K562 (cell line): ENCODE results near the gene ERF. TPM values are rescaled to one million over a fixed set of nuclear protein-coding genes. Genes with fewer than 3 reads are reported as not detected.
A peak's percentile ranks its signal among the peaks of the same experiment; 100 is the strongest.

Experiments used
- ATAC-seq: fragments of 200-7000 bp; cut with Tn5 transposase; 3 replicates; pipeline ENCODE4 v1.9.1; 2020; ENCODE audit warnings: moderate library complexity
- BruUV-seq: library from RNA; stranded (reverse); fragments of 400-500 nt; replicated peaks from 2 replicates; lab custom pipeline; 2021; lab: Mats Ljungman, UMichigan
- CTCF ChIA-PET: fragments of 300-600 bp; formaldehyde crosslinking; extraction: SDS; loops from one replicate; lab custom pipeline; 2021; ENCODE audit warnings: low intra/inter-chr PET ratio; lab: Yijun Ruan, JAX
- POLR2A ChIA-PET: fragments of 300-600, 350-650 bp; sonication (Branson Sonifier 250); formaldehyde crosslinking; extraction: SDS; loops from one replicate; lab custom pipeline; 2021; ENCODE audit warnings: antibody characterized with exemption, inconsistent platforms; lab: Yijun Ruan, JAX
- DNase-seq, 4 experiments: peaks; one replicate each; pipeline versions ENCODE4 v3.0.0 to v3.0.0-alpha.2; 2011 to 2018; ENCODE audit warnings: low spot score in 3 of 4, mixed read lengths in 3 of 4; ENCODE audit errors: extremely low read depth in 1 of 4
- FAIRE-seq: peaks from 2 replicates; lab custom pipeline; 2011; peaks lifted over from hg19 to GRCh38; lab: Jason Lieb, UNC
- H2AFZ ChIP-seq: 2 replicates; pipeline ENCODE4 v1.6.0; 2011; ENCODE audit warnings: low read depth, low read length, control low read depth, inconsistent platforms
- H3K27ac ChIP-seq: fragments of 200-600 bp; 3 replicates; pipeline ENCODE4 v1.8.0; 2011; ENCODE audit warnings: low read depth, mild to moderate bottlenecking, control low read depth, inconsistent platforms, low read length, moderate library complexity, mixed read lengths; ENCODE audit errors: extremely low read depth
- H3K27me3 ChIP-seq, 2 experiments: fragments of 300-600 bp in 1 of 2; 2 replicates in 1 of 2; 3 replicates in 1 of 2; pipeline versions ENCODE4 v1.6.0 to v1.8.0; 2011; ENCODE audit warnings: inconsistent platforms in 2 of 2, low read length in 2 of 2, mild to moderate bottlenecking in 1 of 2, mixed read lengths in 1 of 2, moderate library complexity in 1 of 2; ENCODE audit not compliant: control insufficient read depth in 2 of 2, insufficient read depth in 2 of 2
- H3K36me3 ChIP-seq: fragments of 300-600 bp; 3 replicates; pipeline ENCODE4 v1.8.0; 2011; ENCODE audit warnings: mild to moderate bottlenecking, low read length, inconsistent platforms; ENCODE audit not compliant: control insufficient read depth, insufficient read depth
- H3K4me1 ChIP-seq, 2 experiments: fragments of 200-600 bp in 1 of 2; replicated peaks in 1 of 2; 2 replicates in 1 of 2; 3 replicates in 1 of 2; pipeline versions ENCODE4 v1.5.1 to v1.8.0; 2011; ENCODE audit warnings: inconsistent platforms in 2 of 2, low read length in 2 of 2, mild to moderate bottlenecking in 1 of 2, mixed read lengths in 1 of 2, moderate library complexity in 1 of 2; ENCODE audit not compliant: control insufficient read depth in 2 of 2, insufficient read depth in 2 of 2
- H3K4me2 ChIP-seq: 2 replicates; pipeline ENCODE4 v1.6.1; 2011; ENCODE audit warnings: low read length, control low read depth, inconsistent platforms, mixed read lengths; ENCODE audit not compliant: insufficient read depth
- H3K4me3 ChIP-seq: fragments of 200-600 bp; sonication (generic), shearing (Covaris generic); 2 replicates; pipeline ENCODE4 v1.5.1; 2016; ENCODE audit warnings: control low read depth, inconsistent platforms
- H3K79me2 ChIP-seq: fragments of 200-600 bp; 3 replicates; pipeline ENCODE4 v1.8.0; 2011; ENCODE audit warnings: low read length, inconsistent platforms; ENCODE audit not compliant: control insufficient read depth, insufficient read depth
- H3K9ac ChIP-seq, 2 experiments: 2 replicates each; pipeline versions ENCODE4 v1.6.0 to v1.6.1; 2011; ENCODE audit warnings: low read depth in 2 of 2, low read length in 2 of 2, control low read depth in 1 of 2, inconsistent platforms in 1 of 2, mild to moderate bottlenecking in 1 of 2, mixed read lengths in 1 of 2; ENCODE audit not compliant: insufficient read depth in 1 of 2
- H3K9me1 ChIP-seq: one replicate; pipeline ENCODE4 v1.6.0; 2011; ENCODE audit warnings: inconsistent platforms, mild to moderate bottlenecking, low read length, moderate library complexity; ENCODE audit not compliant: control insufficient read depth, insufficient read depth
- H3K9me3 ChIP-seq: replicated peaks from 2 replicates; pipeline ENCODE4 v1.5.1; 2011; ENCODE audit warnings: low read depth, low read length, inconsistent platforms; ENCODE audit not compliant: control insufficient read depth, insufficient read depth
- H4K20me1 ChIP-seq: replicated peaks from 2 replicates; pipeline ENCODE4 v1.6.1; 2011; ENCODE audit warnings: low read length, inconsistent platforms, mixed read lengths; ENCODE audit not compliant: control insufficient read depth, insufficient read depth
- CBFA2T2 ChIP-seq: fragments of 450-650 bp; conservative IDR thresholded peaks from 2 replicates; pipeline ENCODE4 v1.6.1; 2017; ENCODE audit warnings: mild to moderate bottlenecking
- CBFA2T3 ChIP-seq: fragments of 450-650 bp; IDR thresholded peaks from 2 replicates; pipeline ENCODE4 v1.6.1; 2017
- CHD2 ChIP-seq: IDR thresholded peaks from 2 replicates; pipeline ENCODE4 v1.6.1; 2011; ENCODE audit warnings: low read depth, low read length
- CXXC5 ChIP-seq: fragments of 250-450 bp; sonication (Bioruptor Pico); IDR thresholded peaks from 2 replicates; pipeline ENCODE4 v1.8.0; 2022; ENCODE audit warnings: inconsistent platforms, mild to moderate bottlenecking, moderate library complexity
- HMGN3 ChIP-seq: IDR thresholded peaks from 2 replicates; pipeline ENCODE4 v1.6.1; 2011; ENCODE audit warnings: borderline replicate concordance, low read depth, mild to moderate bottlenecking, mixed read lengths, low read length; ENCODE audit not compliant: insufficient read length; ENCODE audit errors: extremely low read depth
- HSF4 ChIP-seq: fragments of 250-450 bp; sonication (Bioruptor Pico); IDR thresholded peaks from 2 replicates; pipeline ENCODE4 v2.1.2; 2022; ENCODE audit warnings: mild to moderate bottlenecking, moderate library complexity, borderline replicate concordance
- KAT7 ChIP-seq: sonication (generic); formaldehyde crosslinking; IDR thresholded peaks from 2 replicates; pipeline ENCODE4 v1.8.0; 2022; ENCODE audit warnings: missing genetic modification reagents, mild to moderate bottlenecking, borderline replicate concordance
- KDM1A ChIP-seq, 2 experiments: fragments of 450-650 bp; IDR thresholded peaks; 2 replicates each; pipeline ENCODE4 v1.6.1; 2016; ENCODE audit warnings: mild to moderate bottlenecking in 2 of 2
- NCOR1 ChIP-seq: fragments of 450-650 bp; IDR thresholded peaks from 2 replicates; pipeline ENCODE4 v1.6.1; 2016; ENCODE audit warnings: mild to moderate bottlenecking, moderate library complexity
- RBM34 ChIP-seq: fragments of 200-400 bp; formaldehyde crosslinking; IDR thresholded peaks from 2 replicates; pipeline ENCODE4 v1.6.1; 2018; ENCODE audit warnings: low read length, borderline replicate concordance; ENCODE audit not compliant: insufficient read depth
- SP1 ChIP-seq: sonication (generic); formaldehyde crosslinking; IDR thresholded peaks from 2 replicates; pipeline ENCODE4 v1.8.1; 2022; ENCODE audit warnings: mild to moderate bottlenecking, missing genetic modification reagents
- TAL1 ChIP-seq: fragments of 450-650 bp; IDR thresholded peaks from 2 replicates; pipeline ENCODE4 v1.6.1; 2016; ENCODE audit warnings: mild to moderate bottlenecking
- TCF3 ChIP-seq: sonication (generic); formaldehyde crosslinking; IDR thresholded peaks from 2 replicates; pipeline ENCODE4 v1.4.0; 2020; ENCODE audit warnings: mild to moderate bottlenecking, missing genetic modification reagents
- THAP7 ChIP-seq: fragments of 250-450 bp; sonication (Bioruptor Pico); IDR thresholded peaks from 2 replicates; pipeline ENCODE4 v1.5.0; 2021
- THRAP3 ChIP-seq: fragments of 450-650 bp; IDR thresholded peaks from 2 replicates; pipeline ENCODE4 v1.6.1; 2016; ENCODE audit warnings: mild to moderate bottlenecking, inconsistent platforms, borderline replicate concordance
- TOE1 ChIP-seq, 2 experiments: fragments of 450-650 bp in 1 of 2; sonication (generic) in 1 of 2; formaldehyde crosslinking in 1 of 2; IDR thresholded peaks; 2 replicates each; pipeline versions ENCODE4 v1.7.1 to v1.8.0; 2016 to 2022; ENCODE audit warnings: borderline replicate concordance in 2 of 2, mild to moderate bottlenecking in 2 of 2, antibody characterized with exemption in 1 of 2, inconsistent platforms in 1 of 2, low read depth in 1 of 2, missing genetic modification reagents in 1 of 2, moderate library complexity in 1 of 2
- ZHX1 ChIP-seq: fragments of 150-350 bp; conservative IDR thresholded peaks from 2 replicates; pipeline ENCODE4 v1.6.1; 2014; ENCODE audit warnings: low read length
- ZNF133 ChIP-seq: fragments of 250-450 bp; sonication (Bioruptor Pico); IDR thresholded peaks from 2 replicates; pipeline ENCODE4 v1.4.0; 2020; ENCODE audit warnings: mild to moderate bottlenecking
- ZNF24 ChIP-seq: fragments of 450-650 bp; IDR thresholded peaks from 2 replicates; pipeline ENCODE4 v1.6.1; 2016
- ZNF561 ChIP-seq: fragments of 450-650 bp; formaldehyde crosslinking; conservative IDR thresholded peaks from 2 replicates; pipeline ENCODE4 v1.4.0; 2020; ENCODE audit warnings: mild to moderate bottlenecking, moderate library complexity
- ZZZ3 ChIP-seq: fragments of 450-650 bp; IDR thresholded peaks from 2 replicates; pipeline ENCODE4 v1.6.1; 2016; ENCODE audit warnings: antibody characterized with exemption, mild to moderate bottlenecking, moderate library complexity
- WGBS: fragments of 100-300 bp; shearing (Covaris generic); methylation state at CpG from one replicate; pipeline ENCODE4 v1.1.6; 2016; ENCODE audit warnings: low coverage, mixed read lengths; ENCODE audit not compliant: insufficient coverage; ENCODE audit errors: missing lambda C conversion rate; 5-methylcytosine and 5-hydroxymethylcytosine counted together
- in situ Hi-C: fragments of 300-500 bp; cut with MboI; formaldehyde crosslinking; loops from 4 replicates; pipeline ENCODE4 v1.15.0; 2018; ENCODE audit warnings: inconsistent platforms, mixed read lengths
- intact Hi-C: fragments of 100-400 bp; cut with micrococcal nuclease; formaldehyde crosslinking; loops from 2 replicates; pipeline ENCODE4 v1.14.2; 2022
- polyA plus RNA-seq, 8 experiments: library from polyadenylated mRNA; depleted of rRNA in 4 of 8; stranded (reverse) in 5 of 8; unstranded in 3 of 8; fragments of >200 nt; fragmentation: Nextera tagmentation in 2 of 8; fragmentation: Illumina TruSeq in 1 of 8; extraction: Ambion mirVana in 2 of 8; extraction: Trizol in 1 of 8; gene quantifications; 2 replicates each; pipeline versions ENCODE4 v1.2.1 to v1.2.3, GENCODE V29; 2011 to 2014; ENCODE audit warnings: inconsistent platforms in 1 of 8, missing spikeins in 1 of 8
- total RNA-seq, 7 experiments: library from RNA; depleted of rRNA in 6 of 7; stranded (reverse); fragments of >200 nt in 6 of 7; fragmentation: Illumina TruSeq in 2 of 7; extraction: Trizol in 2 of 7; gene quantifications; 2 replicates each; pipeline versions ENCODE4 v1.2.1 to v1.2.3, GENCODE V29; 2011 to 2021; ENCODE audit warnings: low replicate concordance in 1 of 7

The ERF gene
- total and polyA plus RNA-seq, 9 of the 15 experiments (the other 6 are each of a cell fraction or from before 2014, with no cell fraction given), result 0.03 to 75.4 (median 27.0) TPM

- peak; percentile 47; the same call in 1 of the 2 replicates for TF ChIP-seq TCF3
- peak; percentile 69 for TF ChIP-seq CBFA2T3
- TF ChIP-seq NCOR1, result 0 out of 2 replicates have a peak, but pooled peaks have one; percentile 38
- TF ChIP-seq CBFA2T2, result 0 out of 2 replicates have a peak, but pooled peaks have one; percentile 29
- TF ChIP-seq KDM1A (IDR thresholded peaks at IDR 0.05), result no peak
- no peak for TF ChIP-seq ZHX1
- TF ChIP-seq TAL1, result peak; percentile 37; the same call in 1 of the 2 replicates
- TF ChIP-seq CXXC5, result peak; percentile 19; the same call in 1 of the 2 replicates
These were observed 26.3 kb downstream of the ERF start (continued) for GRCh38 chr19:42228641-42229040.

GRCh38 chr19:42226886-42227285 is 28.0 kb downstream of the ERF start:
- FAIRE-seq, result no peak
- 54% methylated on average over 1 of the region's 1 CpG for WGBS
- H3K9me1 ChIP-seq, result no peaks in the 10 kb centered on the region
- H3K79me2 ChIP-seq, result peaks cover 58% of the 10 kb centered on the region
- no peak overlapping the region for H3K4me2 ChIP-seq
- CTCF ChIA-PET, result no interaction called here
- DNase-seq, result no peak
- H4K20me1 ChIP-seq, result peaks cover 25% of the 10 kb centered on the region
- H2AFZ ChIP-seq, result no peak overlapping the region
- H3K36me3 ChIP-seq, result peaks cover 86% of the 10 kb centered on the region
- no TSS peak for BruUV-seq
- in situ Hi-C loops (no loop called here), intact Hi-C loops (loop anchor here (5.0 kb wide), 1 partner anchor 45 kb away; no protein-coding TSS in a partner anchor)
- H3K9ac ChIP-seq, result no peak overlapping the region; a peak in 1 of 4 replicates
- H3K27me3 ChIP-seq, result no peaks in the 10 kb centered on the region
- H3K4me1 ChIP-seq, result peaks cover 21 to 35% of the 10 kb centered on the region in 2 experiments
- no peak for ATAC-seq
- no peaks in the 10 kb centered on the region for H3K9me3 ChIP-seq
- H3K27ac ChIP-seq, result no peak overlapping the region
- POLR2A ChIA-PET, result interaction anchor here (0.5 to 7.2 kb wide), 2 partner anchors 13 to 31 kb away, joined by 3 to 116 read pairs; partner anchors contain the start of gene GSK3A
- H3K4me3 ChIP-seq, result no peak overlapping the region
- TF ChIP-seq HMGN3 (no peak), ZNF24 (no peak), KAT7 (CRISPR knock-in tag) (no peak), ZNF133 (CRISPR knock-in tag) (no peak), THRAP3 (no peak), THAP7 (CRISPR knock-in tag) (no peak), CHD2 (no peak), TOE1 (IDR thresholded peaks at IDR 0.05; ENCODE audit: borderline replicate concordance) (no peak), TOE1 (CRISPR knock-in tag; IDR thresholded peaks at IDR 0.05; ENCODE audit: borderline replicate concordance, low read depth) (no peak), RBM34 (no peak), ZZZ3 (no peak), SP1 (CRISPR knock-in tag) (no peak), HSF4 (CRISPR knock-in tag) (no peak), ZNF561 (CRISPR knock-in tag) (no peak)
